ENCODE results near the gene RD3L.

The RD3L gene

DNA sequence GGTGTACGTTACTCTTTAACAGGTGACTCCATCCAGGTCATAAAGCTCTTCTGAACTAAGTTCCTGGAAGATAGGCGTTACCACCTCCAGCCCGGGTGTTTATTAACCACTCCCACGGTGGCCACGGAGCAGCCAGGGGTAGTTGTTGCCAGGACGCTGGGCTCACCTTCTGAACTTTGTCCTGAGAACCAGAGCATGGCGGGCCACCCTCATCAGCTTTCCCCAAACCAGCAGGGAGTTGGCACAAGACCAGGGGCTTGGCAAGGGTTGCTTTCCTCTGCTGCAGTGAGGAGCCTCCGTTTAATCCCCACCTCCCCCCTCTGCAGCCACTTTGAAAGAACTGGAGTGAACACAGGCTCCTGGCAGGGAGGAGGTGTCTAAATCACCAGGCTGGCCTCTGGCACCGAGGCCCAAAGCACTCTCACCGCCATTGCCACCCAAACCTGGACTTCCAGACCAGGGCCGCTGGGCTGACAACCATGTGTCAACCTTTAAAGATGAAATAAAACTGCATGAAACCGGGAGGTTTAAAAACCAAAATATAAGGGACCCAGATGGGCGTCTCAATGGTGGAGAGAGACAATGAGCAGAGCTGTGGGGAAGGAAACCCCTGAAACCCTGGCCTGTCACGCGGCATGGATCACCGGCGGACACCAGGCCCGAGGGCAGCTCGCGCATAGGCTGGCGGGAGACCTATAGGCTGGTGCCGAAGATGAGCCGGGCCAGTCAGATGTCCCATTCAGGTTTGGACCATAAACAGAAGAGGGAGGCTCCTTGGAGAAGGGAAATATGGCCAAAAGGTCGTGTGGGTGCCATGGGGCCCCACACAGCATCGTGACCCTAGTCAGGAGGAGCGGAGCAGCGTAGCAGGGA is 45.0 kb downstream of the RD3L start:
- DNase-seq (ENCODE audit: extremely low read depth in 1 of 2, low read depth in 1 of 2) = no peak

GRCh38 chr14:103896578-103896977 is 45.8 kb downstream of the RD3L start:
- DNase-seq (ENCODE audit: extremely low read depth in 1 of 2, low read depth in 1 of 2) = no peak

DNA sequence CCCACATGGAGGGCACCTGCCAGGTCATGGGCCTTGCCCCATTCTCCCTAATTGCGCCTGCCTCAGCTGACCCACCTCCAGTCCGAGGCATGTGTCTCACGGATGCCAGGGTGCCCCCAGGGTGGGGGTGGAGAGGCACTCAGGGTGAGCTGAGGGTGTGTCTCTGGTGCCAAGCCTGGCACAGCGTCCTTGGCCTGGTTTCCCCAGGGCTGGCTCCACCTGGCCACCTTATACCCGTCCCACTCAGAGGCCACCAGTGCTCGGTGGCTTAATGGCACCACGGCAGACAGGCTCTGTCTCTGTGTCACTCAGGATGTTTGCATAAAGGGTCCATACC is 47.6 kb downstream of the RD3L start:
- no peak for DNase-seq (ENCODE audit: extremely low read depth in 1 of 2, low read depth in 1 of 2)

DNA sequence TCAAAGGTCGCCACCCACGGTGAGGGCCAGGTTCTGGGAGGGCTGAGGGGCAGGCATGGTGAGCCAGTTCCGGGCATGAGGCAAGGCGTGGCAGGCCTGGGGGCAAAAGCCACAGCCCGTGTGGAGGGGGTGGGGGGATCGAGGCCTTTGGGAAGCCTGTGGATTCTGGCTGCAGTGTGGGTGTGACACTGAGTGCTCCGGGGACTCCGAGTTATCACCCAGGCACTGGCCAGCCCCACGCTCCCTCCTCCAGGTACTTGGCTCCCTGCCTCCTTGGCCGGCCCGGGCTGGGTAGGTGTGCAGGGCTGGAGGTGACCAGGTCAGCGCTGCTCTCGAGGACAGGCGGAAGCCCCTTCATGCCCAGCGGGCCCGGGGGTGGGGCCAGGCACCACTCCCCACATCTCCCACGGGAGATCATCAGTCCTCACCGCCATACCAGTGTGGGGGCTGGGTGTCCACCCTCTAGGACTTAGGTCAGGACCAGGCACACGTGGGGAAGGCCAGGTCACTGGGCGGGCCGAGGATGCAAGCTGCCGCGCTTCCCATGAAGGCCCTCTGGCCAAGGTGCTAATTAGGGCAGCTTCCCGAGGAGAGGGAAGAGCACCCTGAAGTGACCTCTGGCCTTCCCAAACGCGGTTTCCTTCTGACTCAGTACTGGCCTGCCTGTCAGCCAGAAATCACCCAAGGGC is 48.2 kb downstream of the RD3L start:
- no peak for DNase-seq (ENCODE audit: extremely low read depth in 1 of 2, low read depth in 1 of 2)

GRCh38 chr14:103892247-103892646 is 50.1 kb downstream of the RD3L start:
- no peak for DNase-seq (ENCODE audit: extremely low read depth in 1 of 2, low read depth in 1 of 2)

DNA sequence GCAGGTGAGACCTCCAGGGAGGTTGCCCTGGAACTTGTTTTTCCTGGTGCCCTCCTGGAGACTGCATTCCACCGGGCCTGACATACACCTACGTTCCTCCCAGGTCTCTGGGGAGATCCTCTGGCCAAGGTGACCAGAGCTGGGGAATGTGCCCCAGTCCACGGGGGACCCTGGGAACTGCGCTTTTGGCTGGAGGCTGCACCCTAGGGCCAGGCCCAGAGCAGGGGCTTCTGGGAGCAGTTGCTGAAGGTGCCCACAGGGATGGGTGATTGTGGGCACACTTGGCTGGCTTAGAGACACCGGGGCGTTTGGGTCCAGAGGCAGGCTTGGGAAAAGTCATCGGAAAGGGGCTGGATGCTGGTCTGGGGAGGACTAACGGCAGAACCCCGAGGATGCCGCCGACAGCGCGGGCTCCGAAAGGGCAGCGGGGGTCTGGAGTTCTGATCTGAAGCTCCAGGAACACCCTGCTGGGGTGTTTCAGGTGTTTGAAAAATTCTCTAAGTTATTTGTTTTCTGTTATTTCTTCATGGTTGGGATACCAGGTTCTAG is 50.6 kb downstream of the RD3L start:
- DNase-seq (ENCODE audit: extremely low read depth in 1 of 2, low read depth in 1 of 2) = no peak

DNA sequence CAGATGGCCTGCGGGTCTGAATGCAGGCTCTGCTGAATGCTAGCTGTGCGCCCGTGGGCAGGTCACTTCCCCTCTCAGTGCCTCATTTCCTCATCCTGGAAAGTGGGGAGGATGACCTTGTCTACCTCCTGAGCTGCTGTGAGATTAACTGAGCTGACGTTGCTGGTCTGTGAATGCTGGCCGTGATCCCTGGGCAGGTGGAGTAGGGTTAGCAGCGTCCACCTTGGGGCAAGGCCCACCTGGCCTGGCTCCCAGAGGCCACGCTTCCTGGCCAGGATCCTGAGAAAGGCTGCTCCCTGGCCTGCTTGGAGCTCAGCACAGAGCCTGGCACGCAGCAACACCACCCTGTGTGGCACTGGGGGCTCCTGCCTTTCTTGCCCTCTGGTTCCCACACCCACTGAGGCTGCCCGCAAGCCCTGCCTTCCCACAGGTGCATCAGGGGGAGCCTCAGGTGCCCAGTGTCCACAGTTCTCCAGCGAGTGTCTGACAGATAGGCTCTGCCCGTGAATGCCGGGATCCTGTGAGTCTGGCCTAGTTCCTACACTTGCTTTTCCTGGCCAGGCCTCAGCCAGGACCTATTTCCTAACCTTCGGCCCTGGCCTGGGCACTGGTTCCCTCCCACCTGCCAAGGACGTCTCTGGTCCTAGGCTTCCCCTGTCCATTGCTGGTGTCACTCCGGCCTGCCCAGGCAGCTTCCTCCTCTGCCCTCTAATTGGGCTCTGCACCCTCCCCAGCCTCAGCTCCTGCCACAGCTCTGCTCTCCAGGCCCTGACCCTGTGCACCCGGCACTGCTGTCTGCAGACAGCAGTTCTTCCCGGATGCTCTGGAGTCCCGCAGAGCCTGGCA is 51.3 kb downstream of the RD3L start:
- no peak for DNase-seq (ENCODE audit: extremely low read depth in 1 of 2, low read depth in 1 of 2)
